Ovary (tissue), 3 donors: ENCODE results near the gene PLCB1.

ENCODE experiments used
- EP300 ChIP-seq: sonication (generic); formaldehyde crosslinking; IDR thresholded peaks from one replicate; pipeline ENCODE4 v1.6.1; 2017; ENCODE audit warnings: antibody characterized with exemption
- POLR2A ChIP-seq: fragments of 450-650 bp; IDR thresholded peaks from one replicate; pipeline ENCODE4 v1.6.1; 2017; ENCODE audit warnings: antibody characterized with exemption, mild to moderate bottlenecking, moderate library complexity
- TF ChIP-seq, protein P1 (sequence below), 3 donors: fragments of 450-650 bp in 2 of 3; fragments of 200-600 bp in 1 of 3; IDR thresholded peaks; one replicate each; pipeline versions ENCODE4 v1.5.1 to v1.8.0; 2016 to 2022; ENCODE audit warnings: antibody characterized with exemption in 3 of 3, mild to moderate bottlenecking in 1 of 3
- donor health status: DM: no; HTN: no; CAD: no.

DNA sequence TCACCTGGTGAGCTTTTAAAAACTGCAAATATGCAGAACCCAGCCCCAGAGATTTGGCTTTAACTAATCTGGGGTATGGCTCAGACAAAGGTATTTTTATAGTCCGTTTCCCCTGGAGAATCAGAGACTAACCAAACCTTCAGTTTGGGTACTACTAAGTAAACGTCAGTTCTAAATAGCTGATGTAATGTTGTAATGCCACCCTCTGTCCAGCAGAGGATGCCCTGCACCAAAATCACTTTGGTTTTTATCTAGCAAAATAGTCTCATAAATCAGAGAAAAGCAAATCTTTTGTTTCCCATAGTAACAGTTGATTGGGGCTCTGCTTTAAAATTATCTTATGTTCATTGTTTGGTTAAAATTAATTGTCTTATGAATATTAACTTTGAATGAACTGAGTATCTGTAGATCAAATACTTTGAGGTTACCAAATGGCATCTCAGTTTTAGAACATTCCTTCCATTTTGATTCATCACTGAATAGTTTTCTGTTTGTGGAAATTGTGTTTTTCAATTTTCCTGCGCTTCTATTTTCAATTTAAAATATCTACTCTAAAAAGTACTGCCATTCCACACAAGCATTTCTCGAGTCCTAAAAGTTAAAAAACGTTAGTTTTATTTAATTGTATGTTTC lies 658.5 kb downstream of the PLCB1 start:
- TF ChIP-seq, protein P1, sequence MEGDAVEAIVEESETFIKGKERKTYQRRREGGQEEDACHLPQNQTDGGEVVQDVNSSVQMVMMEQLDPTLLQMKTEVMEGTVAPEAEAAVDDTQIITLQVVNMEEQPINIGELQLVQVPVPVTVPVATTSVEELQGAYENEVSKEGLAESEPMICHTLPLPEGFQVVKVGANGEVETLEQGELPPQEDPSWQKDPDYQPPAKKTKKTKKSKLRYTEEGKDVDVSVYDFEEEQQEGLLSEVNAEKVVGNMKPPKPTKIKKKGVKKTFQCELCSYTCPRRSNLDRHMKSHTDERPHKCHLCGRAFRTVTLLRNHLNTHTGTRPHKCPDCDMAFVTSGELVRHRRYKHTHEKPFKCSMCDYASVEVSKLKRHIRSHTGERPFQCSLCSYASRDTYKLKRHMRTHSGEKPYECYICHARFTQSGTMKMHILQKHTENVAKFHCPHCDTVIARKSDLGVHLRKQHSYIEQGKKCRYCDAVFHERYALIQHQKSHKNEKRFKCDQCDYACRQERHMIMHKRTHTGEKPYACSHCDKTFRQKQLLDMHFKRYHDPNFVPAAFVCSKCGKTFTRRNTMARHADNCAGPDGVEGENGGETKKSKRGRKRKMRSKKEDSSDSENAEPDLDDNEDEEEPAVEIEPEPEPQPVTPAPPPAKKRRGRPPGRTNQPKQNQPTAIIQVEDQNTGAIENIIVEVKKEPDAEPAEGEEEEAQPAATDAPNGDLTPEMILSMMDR (IDR thresholded peaks at IDR 0.05) = peak in 2 of 3 donors; percentile 77 to 80
- TF ChIP-seq POLR2A (no peak), EP300 (no peak)
